ENCODE data around the gene MAST2.

Gene MAST2

DNA sequence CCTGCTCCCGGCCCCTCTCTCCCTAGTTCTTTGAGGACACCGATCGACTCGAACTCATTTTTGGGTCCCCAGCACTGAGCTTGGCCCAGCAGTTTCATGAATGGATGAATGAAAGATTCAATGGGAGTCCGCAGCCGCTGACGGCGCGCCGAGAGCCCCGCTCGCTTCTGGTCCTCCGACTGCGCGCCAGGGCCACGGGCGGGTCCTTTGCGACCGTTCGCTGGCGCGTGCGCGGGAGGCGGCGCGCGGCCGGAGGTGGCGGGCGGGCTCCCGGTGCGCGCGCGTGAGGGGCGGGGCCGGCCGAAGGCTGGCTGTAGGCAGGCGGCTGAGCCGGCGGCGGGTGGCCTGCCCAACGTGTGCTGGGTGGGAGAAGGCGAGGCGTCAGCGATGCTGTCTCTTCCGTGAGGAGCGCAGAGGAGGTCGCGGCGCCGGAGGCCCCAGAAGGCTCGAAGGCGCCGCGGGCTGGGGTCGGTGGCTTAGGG lies at the start of gene MAST2:
Gene MAST2 (plus strand): TSS at position 314 of the 482 bp plus-strand sequence. CDS start 284 bp downstream, outside the sequence.
- in situ Hi-C loops (cut with HindIII; ENCODE audit: low sequenced_read_pairs), result no loop called here
- peak; percentile 50 for DNase-seq (ENCODE audit: low read depth)

DNA sequence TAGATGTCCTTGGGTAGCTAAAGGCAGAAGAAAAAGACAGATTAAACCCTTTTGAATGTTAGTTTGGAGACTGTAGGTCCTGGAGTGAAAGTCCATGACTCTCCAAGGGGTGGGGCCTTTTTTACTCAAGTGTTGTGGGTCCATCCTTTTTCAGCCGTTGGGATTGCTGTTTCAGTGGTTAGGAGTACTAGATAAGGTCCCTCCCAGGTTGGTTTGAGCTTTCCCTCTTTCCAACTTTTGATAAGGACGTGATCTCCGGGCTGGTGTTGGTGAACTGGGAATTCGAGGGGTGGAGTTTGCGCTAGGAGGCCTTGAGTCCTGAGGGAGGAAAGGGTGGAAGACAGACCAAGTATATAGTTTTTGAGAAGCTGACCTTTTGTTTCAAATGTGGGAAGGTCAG lies 47.7 kb upstream of the MAST2 start:
- DNase-seq (ENCODE audit: low read depth), result no peak
- TF ChIP-seq, protein P1, sequence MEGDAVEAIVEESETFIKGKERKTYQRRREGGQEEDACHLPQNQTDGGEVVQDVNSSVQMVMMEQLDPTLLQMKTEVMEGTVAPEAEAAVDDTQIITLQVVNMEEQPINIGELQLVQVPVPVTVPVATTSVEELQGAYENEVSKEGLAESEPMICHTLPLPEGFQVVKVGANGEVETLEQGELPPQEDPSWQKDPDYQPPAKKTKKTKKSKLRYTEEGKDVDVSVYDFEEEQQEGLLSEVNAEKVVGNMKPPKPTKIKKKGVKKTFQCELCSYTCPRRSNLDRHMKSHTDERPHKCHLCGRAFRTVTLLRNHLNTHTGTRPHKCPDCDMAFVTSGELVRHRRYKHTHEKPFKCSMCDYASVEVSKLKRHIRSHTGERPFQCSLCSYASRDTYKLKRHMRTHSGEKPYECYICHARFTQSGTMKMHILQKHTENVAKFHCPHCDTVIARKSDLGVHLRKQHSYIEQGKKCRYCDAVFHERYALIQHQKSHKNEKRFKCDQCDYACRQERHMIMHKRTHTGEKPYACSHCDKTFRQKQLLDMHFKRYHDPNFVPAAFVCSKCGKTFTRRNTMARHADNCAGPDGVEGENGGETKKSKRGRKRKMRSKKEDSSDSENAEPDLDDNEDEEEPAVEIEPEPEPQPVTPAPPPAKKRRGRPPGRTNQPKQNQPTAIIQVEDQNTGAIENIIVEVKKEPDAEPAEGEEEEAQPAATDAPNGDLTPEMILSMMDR (IDR thresholded peaks at IDR 0.05; ENCODE audit: low read depth, low read length, missing control alignments), result no peak
- in situ Hi-C loops (cut with HindIII; ENCODE audit: low sequenced_read_pairs), result no loop called here
- H3K4me3 ChIP-seq (ENCODE audit: low read depth, low read length), result no peak overlapping the region

More for the DNA sequence above, at the start of gene MAST2:
- TF ChIP-seq, protein P1 (IDR thresholded peaks at IDR 0.05; ENCODE audit: low read depth, low read length, missing control alignments), result no peak
- peak within 1 kb of the TSS; percentile 72 for H3K4me3 ChIP-seq (ENCODE audit: low read depth, low read length)

GRCh38 chr1:45762291-45762690 lies 41.1 kb upstream of the MAST2 start:
- in situ Hi-C loops (cut with HindIII; ENCODE audit: low sequenced_read_pairs), result no loop called here
- DNase-seq (ENCODE audit: low read depth), result no peak
- H3K4me3 ChIP-seq (ENCODE audit: low read depth, low read length), result no peak overlapping the region
- TF ChIP-seq, protein P1 (IDR thresholded peaks at IDR 0.05; ENCODE audit: low read depth, low read length, missing control alignments), result no peak

- in situ Hi-C loops (cut with HindIII; ENCODE audit: low sequenced_read_pairs), result no loop called here
- TF ChIP-seq, protein P1 (IDR thresholded peaks at IDR 0.05; ENCODE audit: low read depth, low read length, missing control alignments), result no peak
- H3K4me3 ChIP-seq (ENCODE audit: low read depth, low read length), result no peak overlapping the region
- no peak for DNase-seq (ENCODE audit: low read depth)
Observed at GRCh38 chr1:45765999-45766792, 37.2 kb upstream of the MAST2 start.

- no peak overlapping the region for H3K4me3 ChIP-seq (ENCODE audit: low read depth, low read length)
- DNase-seq (ENCODE audit: low read depth), result peak; percentile 36
- TF ChIP-seq, protein P1 (IDR thresholded peaks at IDR 0.05; ENCODE audit: low read depth, low read length, missing control alignments), result no peak
- in situ Hi-C loops (cut with HindIII; ENCODE audit: low sequenced_read_pairs), result no loop called here
Observed at GRCh38 chr1:45767035-45767434, 36.4 kb upstream of the MAST2 start.

GRCh38 chr1:45769261-45769932 lies 34.0 kb upstream of the MAST2 start:
- TF ChIP-seq, protein P1 (IDR thresholded peaks at IDR 0.05; ENCODE audit: low read depth, low read length, missing control alignments), result no peak
- H3K4me3 ChIP-seq (ENCODE audit: low read depth, low read length), result no peak overlapping the region
- in situ Hi-C loops (cut with HindIII; ENCODE audit: low sequenced_read_pairs), result no loop called here
- DNase-seq (ENCODE audit: low read depth), result peak; percentile 78
